Rectal smooth muscle tissue (tissue), 1 donor: ENCODE data around the gene TPK1.
"Not testable (repeated sequence)": the region's sequence is repeated elsewhere in the genome, so short reads cannot be mapped to it uniquely, and the experiment has no call there.

Experiments used
- H3K27ac ChIP-seq: one replicate; pipeline ENCODE4 v1.7.0; 2013; ENCODE audit warnings: low read depth, low read length, inconsistent platforms
- H3K27me3 ChIP-seq: one replicate; pipeline ENCODE4 v1.7.0; 2013; ENCODE audit warnings: low read length; ENCODE audit not compliant: control insufficient read depth, insufficient read depth
- H3K36me3 ChIP-seq: one replicate; pipeline ENCODE4 v1.7.0; 2013; ENCODE audit warnings: low read length; ENCODE audit not compliant: control insufficient read depth, insufficient read depth
- H3K4me1 ChIP-seq: one replicate; pipeline ENCODE4 v1.7.0; 2013; ENCODE audit warnings: low read length; ENCODE audit not compliant: control insufficient read depth, insufficient read depth
- H3K4me3 ChIP-seq: one replicate; pipeline ENCODE4 v1.7.0; 2013; ENCODE audit warnings: low read length
- H3K9ac ChIP-seq: one replicate; pipeline ENCODE4 v1.7.0; 2013; ENCODE audit warnings: low read length

The TPK1 gene

GRCh38 chr7:144729226-144729625 is 106.6 kb downstream of the TPK1 start:
- Histone ChIP-seq H3K27ac (no peak overlapping the region), H3K36me3 (no peaks in the 10 kb centered on the region), H3K9ac (no peak overlapping the region)

GRCh38 chr7:144728551-144728950 is 107.3 kb downstream of the TPK1 start:
- H3K4me3 ChIP-seq, result no peak overlapping the region
- no peaks in the 10 kb centered on the region for H3K36me3 ChIP-seq
- H3K27ac ChIP-seq, result no peak overlapping the region
- H3K4me1 ChIP-seq, result no peaks in the 10 kb centered on the region
- H3K27me3 ChIP-seq, result no peaks in the 10 kb centered on the region
- H3K9ac ChIP-seq, result no peak overlapping the region

More at GRCh38 chr7:144729226-144729625, 106.6 kb downstream of the TPK1 start:
- no peaks in the 10 kb centered on the region for H3K27me3 ChIP-seq
- H3K4me3 ChIP-seq, result no peak overlapping the region
- no peaks in the 10 kb centered on the region for H3K4me1 ChIP-seq

- H3K27me3 ChIP-seq, H3K4me1 ChIP-seq, H3K36me3 ChIP-seq, H3K4me3 ChIP-seq, H3K9ac ChIP-seq, H3K27ac ChIP-seq: not testable (repeated sequence)
Measured at GRCh38 chr7:144726840-144727239, 109.0 kb downstream of the TPK1 start.

- H3K4me1 ChIP-seq, result no peaks in the 10 kb centered on the region
- H3K36me3 ChIP-seq, result no peaks in the 10 kb centered on the region
- no peaks in the 10 kb centered on the region for H3K27me3 ChIP-seq
- H3K9ac ChIP-seq, result no peak overlapping the region
- H3K4me3 ChIP-seq, result no peak overlapping the region
- no peak overlapping the region for H3K27ac ChIP-seq
Measured at GRCh38 chr7:144725070-144725469, 110.8 kb downstream of the TPK1 start.

GRCh38 chr7:144723301-144723700 is 112.6 kb downstream of the TPK1 start:
- no peaks in the 10 kb centered on the region for H3K4me1 ChIP-seq
- H3K36me3 ChIP-seq, result no peaks in the 10 kb centered on the region
- no peak overlapping the region for H3K4me3 ChIP-seq
- no peak overlapping the region for H3K27ac ChIP-seq
- no peak overlapping the region for H3K9ac ChIP-seq
- H3K27me3 ChIP-seq, result no peaks in the 10 kb centered on the region

- Histone ChIP-seq H3K4me3 (no peak overlapping the region), H3K27ac (no peak overlapping the region), H3K9ac (no peak overlapping the region), H3K4me1 (peaks cover 3% of the 10 kb centered on the region), H3K36me3 (no peaks in the 10 kb centered on the region), H3K27me3 (no peaks in the 10 kb centered on the region)
Measured at GRCh38 chr7:144720710-144721109, 115.1 kb downstream of the TPK1 start.

GRCh38 chr7:144720149-144720548 is 115.7 kb downstream of the TPK1 start:
- H3K27ac ChIP-seq, result no peak overlapping the region
- H3K36me3 ChIP-seq, result no peaks in the 10 kb centered on the region
- H3K27me3 ChIP-seq, result no peaks in the 10 kb centered on the region
- no peak overlapping the region for H3K9ac ChIP-seq
- H3K4me3 ChIP-seq, result no peak overlapping the region
- H3K4me1 ChIP-seq, result peaks cover 3% of the 10 kb centered on the region

- H3K4me3 ChIP-seq, result no peak overlapping the region
- H3K9ac ChIP-seq, result no peak overlapping the region
- peaks cover 3% of the 10 kb centered on the region for H3K4me1 ChIP-seq
- no peak overlapping the region for H3K27ac ChIP-seq
- no peaks in the 10 kb centered on the region for H3K36me3 ChIP-seq
- H3K27me3 ChIP-seq, result no peaks in the 10 kb centered on the region
Measured at GRCh38 chr7:144717720-144718119, 118.1 kb downstream of the TPK1 start.

GRCh38 chr7:144713850-144714249 is 122.0 kb downstream of the TPK1 start:
- Histone ChIP-seq H3K4me1 (peaks cover 3% of the 10 kb centered on the region), H3K27me3 (no peaks in the 10 kb centered on the region), H3K9ac (no peak overlapping the region), H3K4me3 (no peak overlapping the region), H3K27ac (no peak overlapping the region), H3K36me3 (no peaks in the 10 kb centered on the region)

GRCh38 chr7:144710791-144711190 is 125.1 kb downstream of the TPK1 start:
- Histone ChIP-seq H3K4me3 (no peak overlapping the region), H3K36me3 (no peaks in the 10 kb centered on the region), H3K9ac (no peak overlapping the region), H3K27me3 (no peaks in the 10 kb centered on the region), H3K4me1 (no peaks in the 10 kb centered on the region), H3K27ac (no peak overlapping the region)

- Histone ChIP-seq H3K36me3 (no peaks in the 10 kb centered on the region), H3K4me1 (no peaks in the 10 kb centered on the region), H3K27me3 (no peaks in the 10 kb centered on the region), H3K9ac (no peak overlapping the region), H3K27ac (no peak overlapping the region), H3K4me3 (no peak overlapping the region)
Measured at GRCh38 chr7:144709066-144709465, 126.8 kb downstream of the TPK1 start.

GRCh38 chr7:144691240-144691639 is 144.6 kb downstream of the TPK1 start:
- no peaks in the 10 kb centered on the region for H3K4me1 ChIP-seq
- no peak overlapping the region for H3K4me3 ChIP-seq
- no peaks in the 10 kb centered on the region for H3K36me3 ChIP-seq
- no peak overlapping the region for H3K27ac ChIP-seq
- no peaks in the 10 kb centered on the region for H3K27me3 ChIP-seq
- H3K9ac ChIP-seq, result no peak overlapping the region

- Histone ChIP-seq H3K9ac (no peak overlapping the region), H3K27ac (no peak overlapping the region), H3K36me3 (no peaks in the 10 kb centered on the region), H3K4me3 (no peak overlapping the region), H3K27me3 (no peaks in the 10 kb centered on the region), H3K4me1 (no peaks in the 10 kb centered on the region)
Measured at GRCh38 chr7:144682581-144683280, 153.1 kb downstream of the TPK1 start.
